Measurements from ENCODE around the gene TCEAL3.
A peak's percentile ranks its signal among the peaks of the same experiment; 100 is the strongest.
"Not testable (repeated sequence)": the region's sequence is repeated elsewhere in the genome, so short reads cannot be mapped to it uniquely, and the experiment has no call there.

Gene TCEAL3

GRCh38 chrX:103607364-103608305 lies at the start of gene TCEAL3:
TSS of gene TCEAL3 (plus strand) at chrX:103607963. CDS start at chrX:103609065, 1,102 bp downstream.
- peak in 49 of 51 donors; percentile 3 to 80 (median 42) for DNase-seq

- DNase-seq, result no peak
These were observed 47.5 kb upstream of the TCEAL3 start for GRCh38 chrX:103560256-103560655.

DNA sequence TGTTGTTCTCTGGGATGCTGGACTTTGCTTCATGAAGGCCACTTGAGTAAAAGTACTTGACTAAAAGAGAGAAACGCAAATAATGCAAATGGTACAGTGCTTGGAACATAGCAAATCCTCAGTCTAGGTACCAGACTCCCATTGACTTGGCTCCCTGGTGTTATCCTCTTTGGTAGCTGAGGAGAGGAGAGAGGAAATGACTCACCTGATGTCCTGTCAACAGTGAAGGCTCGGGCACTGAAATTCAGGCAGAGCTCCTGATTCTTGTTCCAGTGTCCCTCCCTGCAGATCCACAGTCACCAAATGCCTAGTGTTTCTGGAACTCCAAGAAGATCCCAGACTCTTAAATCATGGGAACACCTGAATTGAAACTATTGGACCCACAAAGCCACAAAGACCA lies 45.0 kb upstream of the TCEAL3 start:
- no peak for DNase-seq

GRCh38 chrX:103565197-103565596 lies 42.6 kb upstream of the TCEAL3 start:
- DNase-seq, result no peak

GRCh38 chrX:103565752-103566151 lies 42.0 kb upstream of the TCEAL3 start:
- DNase-seq, result no peak

GRCh38 chrX:103571121-103571520 lies 36.6 kb upstream of the TCEAL3 start:
- no peak for DNase-seq

DNA sequence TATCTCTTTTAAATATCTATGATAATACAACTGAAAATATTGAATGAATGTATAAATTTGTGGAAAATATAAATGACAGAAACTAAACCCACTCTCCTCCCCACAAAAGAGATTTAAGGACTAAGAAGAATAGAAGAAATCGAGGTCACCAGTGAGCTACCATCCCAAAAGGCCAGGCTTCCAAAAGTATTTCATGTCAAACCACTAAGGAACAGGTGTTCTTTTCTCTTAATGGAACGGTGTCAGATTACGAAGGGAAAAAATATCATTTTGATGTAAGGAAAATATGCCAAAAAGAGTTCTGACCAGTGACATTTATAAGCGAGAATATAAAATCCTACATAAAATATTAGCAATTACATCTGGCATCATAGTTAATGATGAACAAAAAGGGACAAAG lies 36.0 kb upstream of the TCEAL3 start:
- DNase-seq, result no peak

DNA sequence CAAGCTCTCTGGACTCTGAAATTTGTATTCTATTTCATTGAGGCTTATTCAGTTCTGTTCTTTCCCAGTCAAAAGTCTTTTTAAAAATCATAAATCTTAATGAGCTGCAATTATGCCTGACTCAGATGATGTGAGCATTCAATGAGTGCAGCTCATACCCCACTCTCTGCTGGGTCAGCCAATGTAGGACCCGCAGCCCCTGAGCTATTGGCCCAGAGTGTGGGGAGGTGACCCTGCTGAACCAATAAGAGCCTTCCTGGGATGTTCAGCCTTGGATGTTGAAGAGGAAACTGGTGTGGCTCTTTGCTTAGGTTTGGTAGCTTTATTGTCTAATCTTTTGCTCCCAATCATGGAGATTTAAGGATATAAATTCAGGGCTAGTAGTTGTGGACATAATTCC lies 34.6 kb upstream of the TCEAL3 start:
- DNase-seq, result no peak

GRCh38 chrX:103584596-103584995 lies 23.2 kb upstream of the TCEAL3 start:
- peak in 3 of 51 donors; percentile 0 to 12 (median 1) for DNase-seq

DNA sequence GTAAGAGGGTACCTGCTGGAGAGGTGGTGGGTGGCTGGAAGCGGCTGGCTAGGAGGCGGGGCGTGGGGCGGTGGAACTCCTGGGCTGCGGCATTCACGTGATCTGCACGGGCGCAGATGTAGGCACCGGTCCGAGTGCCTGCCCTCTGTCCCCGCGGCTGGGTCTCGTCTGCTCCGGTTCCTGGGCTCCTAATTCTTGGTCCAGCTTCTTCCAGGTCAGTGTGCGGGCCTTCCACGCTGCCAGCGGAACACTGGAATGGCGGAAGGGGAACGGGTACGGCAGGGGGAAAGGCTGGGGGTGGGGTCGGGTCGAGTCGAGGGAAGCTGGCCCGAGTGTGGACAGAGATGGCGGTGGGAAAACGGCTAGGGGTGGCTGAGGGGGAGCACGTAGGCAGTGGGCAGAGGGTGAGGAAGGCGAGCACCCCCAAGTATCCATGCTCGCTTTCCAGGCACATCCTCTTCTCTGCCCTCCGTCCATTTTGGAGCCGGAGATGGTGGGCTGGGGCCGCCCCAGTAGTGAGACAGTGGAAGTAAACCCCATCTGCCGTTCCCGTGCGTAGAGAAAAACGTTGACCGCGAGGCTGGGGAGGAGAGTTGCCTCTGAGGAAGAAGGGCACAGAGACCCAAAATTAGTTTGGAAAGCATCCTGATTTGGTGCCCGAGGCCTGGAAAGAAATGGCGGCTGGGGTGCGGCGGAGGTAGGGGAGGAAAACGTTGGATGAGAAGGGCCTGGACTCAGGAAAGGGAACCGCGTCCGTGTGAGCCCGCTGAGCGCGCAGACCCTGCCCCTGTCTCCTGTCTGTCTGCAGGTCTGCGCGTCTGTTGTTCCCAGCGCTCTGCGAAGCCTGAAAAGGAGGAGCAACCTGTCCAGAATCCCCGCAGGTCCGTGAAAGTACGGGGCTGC lies 22.1 kb upstream of the TCEAL3 start, which contains the start of gene TCEAL4:
TCEAL4 (plus strand) TSS at position 105 of the 903 bp plus-strand sequence. CDS start 1,161 bp downstream, outside the sequence.
- peak in 50 of 51 donors; percentile 1 to 71 (median 37) for DNase-seq

DNA sequence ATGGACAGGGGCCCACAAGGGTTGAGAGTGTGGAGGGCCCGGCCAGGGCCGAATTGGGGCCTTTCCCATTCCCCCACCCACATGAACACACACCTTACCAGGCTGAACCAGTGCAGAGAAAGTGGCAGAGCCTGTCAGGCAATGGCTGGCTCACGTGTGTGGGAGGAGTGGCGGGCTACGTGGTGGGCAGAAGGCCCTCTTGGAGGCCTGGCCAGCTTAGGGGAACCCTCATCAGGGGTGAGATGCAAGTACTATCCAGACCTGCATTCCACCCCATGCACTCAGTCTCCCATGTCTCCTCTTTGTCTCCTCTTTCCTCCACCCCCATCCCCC lies 21.5 kb upstream of the TCEAL3 start:
- peak in 23 of 51 donors; percentile 0 to 39 (median 7) for DNase-seq

DNA sequence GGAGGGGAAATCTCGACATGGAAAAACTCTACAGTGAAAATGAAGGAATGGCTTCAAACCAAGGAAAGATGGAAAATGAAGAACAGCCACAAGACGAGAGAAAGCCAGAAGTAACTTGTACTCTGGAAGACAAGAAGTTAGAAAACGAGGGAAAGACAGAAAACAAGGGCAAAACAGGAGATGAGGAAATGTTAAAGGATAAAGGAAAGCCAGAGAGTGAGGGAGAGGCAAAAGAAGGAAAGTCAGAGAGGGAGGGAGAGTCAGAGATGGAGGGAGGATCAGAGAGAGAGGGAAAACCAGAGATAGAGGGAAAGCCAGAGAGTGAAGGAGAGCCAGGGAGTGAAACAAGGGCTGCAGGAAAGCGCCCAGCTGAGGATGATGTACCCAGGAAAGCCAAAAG lies 21.1 kb upstream of the TCEAL3 start:
- no peak for DNase-seq

DNA sequence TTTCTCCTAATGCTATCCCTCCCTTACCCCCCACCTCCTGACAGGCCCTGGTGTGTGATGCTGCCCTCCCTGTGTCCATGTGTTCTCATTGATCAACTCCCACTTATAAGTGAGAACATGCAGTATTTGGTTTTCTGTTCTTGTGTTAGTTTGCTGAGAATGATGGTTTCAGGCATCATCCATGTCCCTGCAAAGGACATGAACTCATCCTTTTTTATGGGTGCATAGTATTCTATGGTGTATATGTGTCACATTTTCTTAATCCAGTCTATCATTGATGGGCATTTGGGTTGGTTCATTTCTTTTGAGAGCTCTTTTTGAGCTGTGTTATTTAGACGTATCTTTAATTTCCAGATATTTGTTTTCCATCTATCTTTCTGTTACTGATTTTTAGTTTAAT lies 15.5 kb upstream of the TCEAL3 start:
- not testable (repeated sequence) for DNase-seq

DNA sequence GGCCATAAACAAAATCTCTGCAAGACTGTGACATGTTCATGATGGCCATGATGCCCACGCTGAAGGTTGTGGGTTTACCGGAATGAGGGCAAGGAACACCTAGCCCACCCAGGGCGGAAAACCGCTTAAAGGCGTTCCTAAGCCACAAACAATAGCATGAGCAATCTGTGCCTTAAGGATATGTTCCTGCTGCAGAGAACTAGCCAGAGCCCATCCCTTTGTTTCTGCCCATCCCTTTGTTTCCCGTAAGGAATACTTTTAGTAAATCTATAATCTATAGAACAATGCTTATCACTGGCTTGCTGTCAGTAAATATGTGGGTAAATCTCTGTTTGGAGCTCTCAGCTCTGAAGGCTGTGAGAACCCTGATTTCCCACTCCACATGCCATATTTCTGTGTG lies 12.6 kb upstream of the TCEAL3 start:
- not testable (repeated sequence) for DNase-seq

- DNase-seq, result peak in 14 of 51 donors; percentile 1 to 56 (median 15)
These were observed 672 bp downstream of the TCEAL3 start for GRCh38 chrX:103608306-103608963.

DNA sequence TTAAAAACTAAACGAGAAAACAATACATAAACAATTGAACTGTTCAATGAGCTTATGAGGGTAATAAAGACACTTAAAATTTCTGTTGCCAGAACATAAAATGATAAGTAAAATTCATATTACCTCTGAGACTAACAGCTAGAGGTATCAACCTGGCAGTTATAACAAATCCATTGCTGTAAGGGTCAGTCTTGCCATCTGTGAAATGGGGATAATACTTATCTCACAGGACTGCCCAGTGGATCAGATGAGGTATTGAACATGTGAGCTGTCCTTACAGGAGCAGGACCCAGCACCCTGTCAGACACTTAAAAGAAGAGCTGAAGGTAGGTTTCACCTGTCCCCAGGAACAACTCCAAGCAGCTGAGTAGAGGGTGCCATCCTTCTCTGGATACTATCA lies 2.5 kb downstream of the TCEAL3 start:
- no peak for DNase-seq

GRCh38 chrX:103613362-103613890 lies 5.7 kb downstream of the TCEAL3 start:
- DNase-seq, result no peak

DNA sequence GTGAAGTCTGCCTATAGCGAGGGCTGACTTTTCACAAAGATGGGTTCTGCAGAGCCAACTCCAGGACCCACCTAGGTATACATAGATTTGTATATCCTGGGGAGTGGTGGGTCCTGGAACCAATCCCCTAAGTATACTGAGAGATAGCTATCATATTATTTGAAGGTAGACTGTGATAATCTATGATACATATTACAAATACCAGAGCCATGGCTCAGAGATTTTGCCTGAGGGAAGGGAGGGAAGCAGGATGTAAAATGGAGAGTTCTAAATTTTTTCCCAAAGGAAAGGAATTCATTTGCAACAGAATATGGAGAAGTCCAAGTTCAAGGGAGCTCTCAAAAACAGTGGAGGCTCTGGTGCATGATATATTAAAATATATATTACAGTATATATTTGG lies 7.2 kb downstream of the TCEAL3 start:
- DNase-seq, result no peak

DNA sequence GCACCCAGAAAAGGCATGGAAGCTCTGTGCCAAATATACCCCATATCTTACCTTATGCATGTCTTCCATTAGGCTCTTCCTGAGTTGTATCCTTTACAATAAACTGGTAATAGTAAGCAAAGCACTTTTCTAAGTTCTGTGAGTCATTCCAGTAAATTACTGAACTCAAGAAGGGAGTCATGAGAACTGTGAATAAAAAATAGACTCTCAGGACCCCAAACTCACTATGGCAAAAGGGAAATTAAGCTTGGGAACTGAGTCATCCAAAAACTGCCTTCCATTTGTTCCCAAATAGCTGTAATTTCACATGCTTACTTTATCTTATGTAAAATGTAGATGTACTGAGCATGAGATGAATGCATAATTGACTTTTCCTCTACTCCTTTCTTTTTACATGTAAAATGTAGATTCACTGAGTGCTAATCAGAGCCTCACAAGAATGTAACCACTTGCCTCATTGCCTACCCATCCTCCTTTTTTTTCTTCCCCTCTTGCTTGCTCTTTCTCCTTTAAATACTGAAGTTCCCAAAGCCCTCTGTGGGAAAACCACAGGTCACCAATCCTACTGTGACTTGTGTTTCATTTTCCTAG lies 8.1 kb downstream of the TCEAL3 start:
- DNase-seq, result no peak

DNA sequence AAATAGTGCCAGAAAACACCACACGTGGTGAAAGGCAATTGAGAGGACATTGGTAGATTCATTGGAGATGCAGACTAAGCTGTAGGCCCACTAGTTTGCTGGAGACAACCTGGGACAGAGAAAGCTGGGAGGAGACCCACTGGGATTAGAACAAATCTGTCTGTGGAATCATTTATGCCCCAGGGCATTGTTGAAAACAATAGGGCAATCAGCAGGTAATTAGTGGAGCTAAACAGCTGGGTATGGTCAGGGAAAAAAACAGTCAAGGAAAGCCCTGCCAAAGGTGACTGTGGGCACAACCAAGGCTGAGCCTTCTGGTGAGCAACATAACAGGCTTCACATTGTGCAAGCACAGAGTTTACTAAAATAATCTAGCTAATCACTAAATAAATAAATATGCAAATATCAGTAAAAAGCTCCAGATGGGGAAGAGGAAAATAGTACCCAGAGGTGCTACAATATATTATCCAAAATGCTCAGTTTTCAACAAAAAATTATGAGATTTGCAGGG lies 9.0 kb downstream of the TCEAL3 start:
- no peak for DNase-seq

DNA sequence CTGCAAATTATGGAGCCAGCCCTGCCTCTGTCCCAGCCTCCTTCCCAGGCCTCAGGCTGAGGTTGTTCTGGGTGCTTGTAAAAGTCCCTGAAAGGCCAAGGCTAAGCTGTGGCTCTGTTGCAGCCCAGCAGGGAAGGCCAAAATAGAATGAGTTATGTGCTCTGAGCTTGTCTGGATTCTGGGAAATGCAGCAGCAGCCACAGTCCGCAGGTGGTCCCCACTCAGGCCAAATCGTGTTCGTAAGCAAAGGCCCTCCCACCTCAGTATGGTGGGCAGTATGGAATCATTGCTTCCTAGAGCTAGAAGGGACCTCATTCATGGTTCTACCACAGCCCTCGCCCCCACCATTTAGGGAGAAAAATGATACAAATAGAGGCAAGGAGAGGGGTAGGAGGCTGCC lies 16.3 kb downstream of the TCEAL3 start:
- peak in 1 of 51 donors; percentile 1 for DNase-seq

Measured in hypothalamus (tissue), 51 donors.